Kasumi-1 (cell line): ENCODE data around the gene NR1H2.
"Not testable (repeated sequence)": the region's sequence is repeated elsewhere in the genome, so short reads cannot be mapped to it uniquely, and the experiment has no call there.

Source experiments
- DNase-seq, 2 experiments: peaks; one replicate each; lab custom pipeline; 2025; lab: John Stamatoyannopoulos, UW

The NR1H2 gene

GRCh38 chr19:50378169-50378862 is 2.1 kb downstream of the NR1H2 start:
- DNase-seq, result no peak

GRCh38 chr19:50378863-50379236 is 2.6 kb downstream of the NR1H2 start:
- DNase-seq, result no peak

GRCh38 chr19:50379602-50380001 is 3.3 kb downstream of the NR1H2 start:
- DNase-seq, result no peak

- DNase-seq, result no peak
Observed at GRCh38 chr19:50380137-50380536, 3.9 kb downstream of the NR1H2 start.

- DNase-seq, result no peak
Observed at GRCh38 chr19:50380751-50381151, 4.5 kb downstream of the NR1H2 start.

- DNase-seq, result no peak
Observed at GRCh38 chr19:50381881-50382729, 5.8 kb downstream of the NR1H2 start.

GRCh38 chr19:50383001-50383851 is 7.0 kb downstream of the NR1H2 start:
- DNase-seq, result peak in 1 of 2 experiments; percentile 56

- peak; percentile 95 to 97 for DNase-seq
Observed at GRCh38 chr19:50383852-50384684, 7.8 kb downstream of the NR1H2 start, which contains the start of gene POLD1. POLD1 (plus strand) TSS chr19:50384347; CDS start chr19:50398852, 14,505 bp downstream.

GRCh38 chr19:50384685-50385535 is 8.7 kb downstream of the NR1H2 start:
- DNase-seq, result peak; percentile 29 to 42

- peak; percentile 79 to 82 for DNase-seq
Observed at GRCh38 chr19:50387176-50387867, 11.1 kb downstream of the NR1H2 start.

- DNase-seq, result no peak
Observed at GRCh38 chr19:50387868-50388245, 11.6 kb downstream of the NR1H2 start.

- DNase-seq, result not testable (repeated sequence)
Observed at GRCh38 chr19:50390295-50390694, 14.0 kb downstream of the NR1H2 start.

- not testable (repeated sequence) for DNase-seq
Observed at GRCh38 chr19:50390952-50391351, 14.7 kb downstream of the NR1H2 start.

GRCh38 chr19:50392759-50393158 is 16.5 kb downstream of the NR1H2 start:
- DNase-seq, result no peak

- no peak for DNase-seq
Observed at GRCh38 chr19:50393589-50393988, 17.3 kb downstream of the NR1H2 start.

- DNase-seq, result no peak
Observed at GRCh38 chr19:50394017-50394416, 17.8 kb downstream of the NR1H2 start.

- DNase-seq, result no peak
Observed at GRCh38 chr19:50398675-50399367, 22.6 kb downstream of the NR1H2 start.

GRCh38 chr19:50399368-50399745 is 23.1 kb downstream of the NR1H2 start:
- DNase-seq, result no peak
